Measurements from ENCODE around the gene RSU1.

RSU1 gene

GRCh38 chr10:16820421-16820820, 3.2 kb upstream of the RSU1 start:
- DNase-seq, result no peak

GRCh38 chr10:16820018-16820417, 2.8 kb upstream of the RSU1 start:
- DNase-seq, result no peak

GRCh38 chr10:16819436-16819835, 2.2 kb upstream of the RSU1 start:
- no peak for DNase-seq

- no peak for DNase-seq
Measured at GRCh38 chr10:16819026-16819425, 1.8 kb upstream of the RSU1 start.

GRCh38 chr10:16816830-16817124, 447 bp downstream of the RSU1 start:
- no peak for DNase-seq

- no peak for DNase-seq
Measured at GRCh38 chr10:16816171-16816570, 1.1 kb downstream of the RSU1 start.

GRCh38 chr10:16814012-16814411, 3.2 kb downstream of the RSU1 start:
- no peak for DNase-seq

GRCh38 chr10:16812676-16813075, 4.5 kb downstream of the RSU1 start:
- no peak for DNase-seq

GRCh38 chr10:16811765-16812164, 5.5 kb downstream of the RSU1 start:
- no peak for DNase-seq

- DNase-seq, result no peak
Measured at GRCh38 chr10:16811292-16811691, 5.9 kb downstream of the RSU1 start.

GRCh38 chr10:16809074-16809718, 8.0 kb downstream of the RSU1 start:
- peak; percentile 62 for DNase-seq

GRCh38 chr10:16804123-16804522, 13.1 kb downstream of the RSU1 start:
- no peak for DNase-seq

- DNase-seq, result no peak
Measured at GRCh38 chr10:16803464-16803863, 13.8 kb downstream of the RSU1 start.

- DNase-seq, result no peak
Measured at GRCh38 chr10:16799621-16800020, 17.6 kb downstream of the RSU1 start.

- no peak for DNase-seq
Measured at GRCh38 chr10:16798571-16798970, 18.7 kb downstream of the RSU1 start.

GRCh38 chr10:16795410-16796073, 21.7 kb downstream of the RSU1 start:
- no peak for DNase-seq

- DNase-seq, result no peak
Measured at GRCh38 chr10:16794005-16794404, 23.2 kb downstream of the RSU1 start.

- no peak for DNase-seq
Measured at GRCh38 chr10:16792675-16793074, 24.5 kb downstream of the RSU1 start.

GRCh38 chr10:16789765-16790164, 27.5 kb downstream of the RSU1 start:
- DNase-seq, result no peak

GRCh38 chr10:16789261-16789660, 28.0 kb downstream of the RSU1 start:
- DNase-seq, result no peak

- DNase-seq, result no peak
Measured at GRCh38 chr10:16788778-16789177, 28.4 kb downstream of the RSU1 start.

- DNase-seq, result no peak
Measured at GRCh38 chr10:16788125-16788524, 29.1 kb downstream of the RSU1 start.

- DNase-seq, result no peak
Measured at GRCh38 chr10:16787361-16787791, 29.8 kb downstream of the RSU1 start.

- DNase-seq, result no peak
Measured at GRCh38 chr10:16780338-16780880, 36.8 kb downstream of the RSU1 start.

GRCh38 chr10:16779384-16779915, 37.8 kb downstream of the RSU1 start:
- DNase-seq, result no peak
